ENCODE results near the gene FARSB.
"Not testable (repeated sequence)": the region's sequence is repeated elsewhere in the genome, so short reads cannot be mapped to it uniquely, and the experiment has no call there.

FARSB gene

GRCh38 chr2:222655787-222656525, at the start of gene FARSB:
Gene FARSB (minus strand): TSS chr2:222656092. CDS start chr2:222656073, 19 bp downstream.
- DNase-seq = peak; percentile 55 to 97 (median 88)

DNA sequence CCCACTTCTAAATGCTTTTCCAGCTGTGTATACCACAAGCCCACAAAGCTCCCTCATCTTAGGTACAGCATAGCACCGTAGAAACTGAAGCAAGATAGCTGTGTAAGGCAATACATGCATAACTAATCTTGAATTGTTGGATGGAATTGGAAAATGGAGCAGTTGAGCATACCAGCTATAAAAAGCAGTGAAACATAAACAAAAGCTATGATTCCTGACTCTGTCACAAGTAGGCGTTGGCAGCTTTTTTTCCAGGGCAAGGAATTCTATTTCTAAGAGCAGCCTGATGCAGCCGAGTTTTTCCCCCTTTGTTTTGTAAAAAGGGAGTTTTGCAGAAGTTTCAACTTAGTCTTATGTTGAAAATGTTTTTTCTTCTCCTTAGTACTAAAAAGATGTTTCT, 48.0 kb upstream of the FARSB start:
- DNase-seq = peak in 2 of 58 donors; percentile 7 to 42

GRCh38 chr2:222703091-222703490, 47.2 kb upstream of the FARSB start:
- DNase-seq = no peak

- DNase-seq = no peak
Measured at GRCh38 chr2:222701721-222702131, 45.8 kb upstream of the FARSB start.

DNA sequence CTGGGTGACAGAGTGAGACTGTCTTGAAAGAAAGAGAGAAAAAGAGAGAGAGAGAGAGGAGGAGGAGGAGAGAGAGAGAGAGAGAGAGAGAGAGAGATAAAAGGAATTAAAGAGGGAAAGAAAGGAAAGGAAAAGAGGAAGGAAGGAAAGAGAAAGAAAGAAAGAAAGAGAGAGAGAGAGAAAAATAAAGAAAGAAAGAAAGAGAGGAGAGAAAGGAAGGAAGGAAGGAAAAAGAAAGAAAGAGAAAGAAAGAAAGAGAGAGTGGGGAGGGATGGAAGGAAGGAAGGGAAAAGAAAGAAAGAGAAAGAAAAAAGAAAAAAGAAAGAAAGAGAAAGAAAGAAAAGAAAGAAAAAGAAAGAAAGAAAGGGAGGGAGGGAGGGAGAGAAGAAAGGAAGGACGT, 45.3 kb upstream of the FARSB start:
- DNase-seq = no peak

GRCh38 chr2:222698276-222698675, 42.4 kb upstream of the FARSB start:
- DNase-seq = no peak

- DNase-seq = no peak
Measured at GRCh38 chr2:222693837-222694236, 37.9 kb upstream of the FARSB start.

DNA sequence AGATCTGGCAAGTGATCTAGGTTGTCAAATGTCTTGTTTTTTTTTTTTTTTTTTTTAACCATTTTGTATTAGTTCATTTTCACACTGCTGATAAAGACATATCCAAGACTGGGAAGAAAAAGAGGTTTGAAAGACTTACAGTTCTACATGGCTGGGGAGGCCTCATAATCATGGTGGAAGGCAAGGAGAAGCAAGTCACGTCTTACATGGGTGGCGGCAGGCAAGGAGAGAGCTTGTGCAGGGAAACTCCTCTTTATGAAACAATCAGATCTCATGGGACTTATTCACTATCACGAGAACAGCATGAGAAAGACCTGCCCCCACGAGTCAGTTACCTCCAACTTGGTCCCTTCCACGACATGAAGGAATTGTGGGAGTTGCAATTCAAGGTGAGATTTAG, 37.5 kb upstream of the FARSB start:
- DNase-seq = not testable (repeated sequence)

GRCh38 chr2:222690564-222691200, 34.8 kb upstream of the FARSB start:
- DNase-seq = peak in 50 of 58 donors; percentile 2 to 77 (median 34)

GRCh38 chr2:222689322-222689721, 33.4 kb upstream of the FARSB start:
- no peak for DNase-seq

GRCh38 chr2:222688917-222689316, 33.0 kb upstream of the FARSB start:
- DNase-seq = peak in 1 of 58 donors; percentile 4

DNA sequence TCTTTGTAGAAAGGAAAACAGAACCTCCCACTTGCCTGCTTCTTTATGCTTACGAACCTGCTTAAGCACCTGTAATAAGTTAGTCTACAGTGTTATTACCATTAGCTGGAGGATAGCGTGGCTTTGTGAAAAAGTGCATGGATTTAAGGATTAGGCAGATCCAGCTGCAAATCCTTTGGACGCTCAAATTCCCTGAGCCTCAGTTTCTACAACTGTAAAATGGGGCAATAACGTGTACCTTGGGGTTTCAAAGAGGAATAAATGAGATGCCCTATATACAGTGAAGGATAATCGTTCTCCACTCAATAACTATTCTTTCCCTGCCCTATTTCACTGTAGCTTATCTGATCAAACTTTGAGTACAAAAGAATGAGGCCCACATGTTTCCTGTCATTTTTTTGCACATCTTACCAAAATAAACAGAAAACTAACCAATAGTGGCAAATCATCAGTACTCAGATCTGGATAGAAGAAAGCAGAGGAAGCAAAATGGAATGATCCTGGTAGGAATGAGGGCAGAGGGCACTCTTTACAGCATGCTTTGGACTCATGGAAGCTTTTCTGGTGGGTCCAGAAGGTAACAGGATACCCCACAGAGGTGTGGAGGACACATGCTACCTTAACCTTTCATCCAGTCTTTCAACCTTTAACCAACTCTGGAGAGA, 30.3 kb upstream of the FARSB start:
- DNase-seq = no peak

GRCh38 chr2:222683805-222684204, 27.9 kb upstream of the FARSB start:
- DNase-seq = no peak

- no peak for DNase-seq
Measured at GRCh38 chr2:222677981-222678380, 22.1 kb upstream of the FARSB start.

DNA sequence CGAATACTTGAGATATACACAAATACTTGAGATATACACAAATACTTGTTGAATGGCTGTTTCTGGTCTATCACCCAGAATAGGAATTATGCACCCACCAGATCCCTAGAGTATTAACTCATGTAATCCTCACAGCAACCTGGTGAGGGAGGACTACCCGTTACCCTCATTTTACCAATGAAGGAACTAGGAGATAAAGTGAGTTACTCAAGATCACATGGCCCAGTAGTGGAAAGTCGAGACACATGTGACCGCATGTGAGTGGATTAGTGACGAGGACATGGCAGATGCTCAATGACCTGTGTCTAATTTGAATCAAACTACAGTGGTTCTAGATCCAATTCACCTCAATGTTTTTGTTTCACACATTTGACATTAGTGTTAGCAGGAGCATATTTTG, 18.0 kb upstream of the FARSB start:
- DNase-seq = no peak

- no peak for DNase-seq
Measured at GRCh38 chr2:222673273-222673672, 17.4 kb upstream of the FARSB start.

DNA sequence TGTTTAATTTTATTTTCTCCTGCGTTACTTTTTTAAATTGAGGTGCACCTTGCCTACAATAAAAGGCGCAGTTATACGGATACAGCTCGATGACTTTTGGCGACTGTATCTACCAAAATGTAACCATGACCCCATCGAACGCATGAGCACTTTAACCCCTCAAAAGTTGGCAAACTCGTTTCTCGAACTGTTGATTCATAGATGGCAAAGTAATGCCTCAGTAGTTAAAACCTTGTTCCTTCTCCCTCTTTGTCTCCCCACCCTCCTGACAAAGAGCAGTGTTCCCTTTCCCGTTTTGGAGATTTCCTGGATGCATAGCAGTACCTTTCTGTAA, 16.1 kb upstream of the FARSB start:
- DNase-seq = no peak

- peak in 52 of 58 donors; percentile 3 to 73 (median 36) for DNase-seq
Measured at GRCh38 chr2:222671259-222672067, 15.6 kb upstream of the FARSB start, which contains the start of gene MOGAT1. Gene MOGAT1 (plus strand): TSS chr2:222671658. CDS start chr2:222671786, 128 bp downstream.

DNA sequence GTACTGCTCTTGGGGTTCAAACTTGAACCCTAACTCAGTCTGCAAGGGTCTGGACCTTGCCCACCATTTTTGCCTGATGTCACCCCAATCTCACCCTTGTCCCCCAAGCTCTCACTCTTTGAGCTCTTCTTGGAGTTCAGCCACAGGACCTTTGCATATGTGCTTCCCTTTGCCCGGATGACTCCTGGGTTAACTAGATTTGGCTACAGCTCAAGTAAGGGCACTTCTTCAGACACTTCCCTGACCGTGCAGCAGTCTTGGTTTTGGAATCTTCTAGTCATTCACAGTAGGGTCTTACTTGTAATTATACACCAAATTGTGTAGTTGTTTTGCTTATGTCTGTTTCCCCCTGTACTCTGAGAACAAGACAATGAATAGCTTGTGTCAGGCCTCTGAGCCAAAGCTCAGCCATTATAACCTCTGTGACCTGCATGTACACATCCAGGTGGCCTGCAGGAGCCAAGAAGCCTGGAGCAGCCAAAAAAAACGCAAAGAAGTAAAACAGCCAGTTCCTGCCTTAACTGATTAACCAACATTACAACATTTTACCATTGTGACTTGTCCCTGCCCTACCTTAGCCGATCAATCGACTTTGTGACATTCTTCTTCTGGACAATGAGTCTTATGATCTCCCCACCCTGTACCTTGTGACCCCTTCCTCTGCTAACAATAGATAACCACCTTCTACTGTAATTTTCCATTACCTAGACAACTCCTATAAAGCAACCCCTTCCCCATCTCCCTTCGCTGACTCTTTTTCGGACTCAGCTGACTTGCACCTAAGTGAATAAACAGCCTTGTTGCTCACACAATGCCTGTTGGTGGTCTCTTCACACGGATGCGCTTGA, 14.5 kb upstream of the FARSB start:
- no peak for DNase-seq

GRCh38 chr2:222669353-222669752, 13.5 kb upstream of the FARSB start:
- DNase-seq = no peak
